ENCODE measurements around the gene ALKBH3.

DNA sequence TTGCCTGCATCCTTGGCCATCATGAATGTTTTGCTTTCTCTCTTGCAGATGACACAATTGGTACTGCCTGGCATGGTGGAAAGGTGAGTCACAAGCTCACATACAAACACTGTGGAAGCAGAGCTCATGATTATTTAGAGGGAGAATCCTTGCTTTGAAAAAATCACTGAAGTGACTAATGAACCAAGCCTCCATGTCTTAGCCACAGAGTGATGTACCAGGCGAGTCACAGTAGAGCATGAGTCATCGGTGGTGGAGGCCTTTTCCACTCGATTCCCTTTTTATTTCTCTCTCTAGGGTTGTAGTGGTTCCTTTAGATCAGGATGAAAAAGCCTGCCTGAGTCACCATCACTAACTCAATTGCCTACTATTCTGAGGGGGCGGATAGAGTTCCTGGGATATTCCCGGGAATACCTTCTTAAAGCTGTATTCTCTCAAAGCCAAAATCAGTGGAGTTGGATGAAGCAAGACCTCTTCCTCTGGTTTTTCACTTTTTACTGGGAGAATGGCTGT is 49.6 kb upstream of the ALKBH3 start:
- TF ChIP-seq ZNF274 (IDR thresholded peaks at IDR 0.05; ENCODE audit: low read depth, low read length) (no peak), YY1 (IDR thresholded peaks at IDR 0.05; ENCODE audit: insufficient read depth, insufficient read length) (no peak)

Measured in NT2/D1 (cell line).